ENCODE results near the gene CSF2RB.

CSF2RB gene

GRCh38 chr22:36922711-36923110 lies 9.3 kb downstream of the CSF2RB start:
- no peak for DNase-seq

DNA sequence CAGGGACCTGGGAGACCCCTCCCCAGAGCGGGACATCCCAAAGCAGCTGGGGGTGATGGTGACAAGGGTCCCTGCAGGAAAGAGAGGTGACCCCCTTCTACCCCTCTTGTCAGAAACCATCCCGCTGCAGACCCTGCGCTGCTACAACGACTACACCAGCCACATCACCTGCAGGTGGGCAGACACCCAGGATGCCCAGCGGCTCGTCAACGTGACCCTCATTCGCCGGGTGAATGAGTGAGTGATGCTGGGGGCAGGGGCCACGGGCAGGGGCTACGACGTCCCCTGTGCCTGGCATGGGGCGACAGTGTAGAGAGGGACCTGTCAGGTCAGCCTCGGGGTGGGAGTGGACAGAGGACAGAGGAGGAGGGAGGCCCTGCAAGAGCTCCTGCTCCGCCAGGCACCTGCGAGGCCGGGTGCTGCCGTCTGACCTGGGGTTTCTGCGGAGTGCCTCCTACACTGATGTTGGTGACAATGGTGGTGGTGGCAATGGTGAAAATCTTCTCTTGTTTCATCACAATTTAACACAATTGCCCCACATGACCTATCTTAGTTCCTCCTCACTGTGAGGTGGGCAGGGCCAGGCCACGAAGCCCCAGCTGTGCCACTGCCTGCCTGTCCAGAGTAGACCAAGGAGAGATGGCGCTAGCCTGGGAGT lies 9.8 kb downstream of the CSF2RB start:
- no peak for DNase-seq

GRCh38 chr22:36924151-36924698 lies 10.8 kb downstream of the CSF2RB start:
- DNase-seq = no peak

- no peak for DNase-seq
These were observed 12.2 kb downstream of the CSF2RB start for GRCh38 chr22:36925388-36926290.

DNA sequence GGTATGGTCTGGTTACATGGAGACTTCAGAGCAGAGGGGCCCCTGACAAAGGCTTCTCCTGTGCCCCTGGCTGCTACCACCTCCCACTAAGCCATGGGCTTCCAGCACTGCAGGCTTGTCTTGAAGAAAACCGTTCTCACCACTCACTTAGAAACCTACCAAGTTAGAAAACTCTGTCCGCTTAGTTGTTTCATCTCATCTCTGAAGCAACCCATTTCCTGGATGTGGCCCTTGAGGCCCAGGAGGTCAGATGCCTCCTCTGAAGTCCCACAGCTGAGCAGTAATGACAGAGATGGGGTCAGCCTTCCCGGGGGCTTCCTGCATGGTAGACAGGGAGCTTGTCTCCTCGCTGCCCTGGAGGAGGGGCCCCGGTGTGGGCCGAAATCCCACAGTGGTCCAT lies 12.9 kb downstream of the CSF2RB start:
- no peak for DNase-seq

GRCh38 chr22:36926721-36927435 lies 13.4 kb downstream of the CSF2RB start:
- no peak for DNase-seq

GRCh38 chr22:36927671-36928070 lies 14.2 kb downstream of the CSF2RB start:
- DNase-seq = no peak

DNA sequence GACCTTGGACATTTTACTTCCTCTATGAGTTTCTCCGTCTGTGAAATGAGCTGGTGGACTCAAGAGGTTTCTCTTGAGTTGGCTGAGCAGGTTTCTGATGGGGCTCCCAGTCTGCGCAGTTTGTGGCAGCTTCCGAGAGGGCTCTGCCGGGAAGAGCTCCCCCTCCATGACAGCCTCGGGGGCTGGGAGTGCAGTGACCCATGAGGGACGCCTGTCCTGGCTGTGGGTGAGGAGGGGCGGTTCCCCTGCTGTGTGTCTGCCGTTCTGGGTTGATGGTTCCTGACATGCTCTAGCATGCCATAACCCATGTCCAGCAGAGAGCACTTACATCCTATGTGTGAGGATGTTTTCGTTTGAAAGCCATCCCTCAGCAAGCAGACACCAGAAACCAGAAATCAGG lies 14.8 kb downstream of the CSF2RB start:
- no peak for DNase-seq

DNA sequence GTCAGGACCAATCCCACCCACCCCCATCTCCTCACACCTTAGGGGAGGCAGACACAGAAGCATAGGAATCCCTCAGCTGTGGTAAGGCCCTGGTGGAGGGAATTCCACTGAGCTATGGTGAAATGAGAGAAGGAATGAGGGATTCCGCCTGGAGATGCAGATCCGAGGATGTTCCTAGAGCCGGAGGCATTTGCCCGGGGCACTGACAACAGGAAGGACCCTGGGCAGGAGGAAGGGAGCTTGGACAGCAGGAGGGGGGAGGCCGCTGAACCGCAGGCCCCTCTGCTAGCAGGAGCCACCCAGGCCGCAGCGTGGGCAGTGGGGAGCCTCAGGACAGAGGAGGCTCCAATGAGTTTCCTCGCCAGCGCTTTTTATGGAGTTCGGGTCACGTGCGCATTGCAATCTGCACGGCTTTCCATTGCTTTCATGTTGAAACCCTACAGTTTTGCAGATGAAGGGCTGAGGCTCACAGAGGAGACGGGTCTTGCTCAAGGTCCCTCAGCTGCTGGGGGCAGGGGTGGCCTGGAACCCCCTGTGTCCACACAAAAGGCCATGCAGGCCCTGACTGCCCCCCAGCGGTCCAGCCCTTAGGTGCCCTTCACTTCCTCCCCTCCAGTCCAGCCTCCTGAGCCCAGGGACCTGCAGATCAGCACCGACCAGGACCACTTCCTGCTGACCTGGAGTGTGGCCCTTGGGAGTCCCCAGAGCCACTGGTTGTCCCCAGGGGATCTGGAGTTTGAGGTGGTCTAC lies 15.5 kb downstream of the CSF2RB start:
- no peak for DNase-seq

DNA sequence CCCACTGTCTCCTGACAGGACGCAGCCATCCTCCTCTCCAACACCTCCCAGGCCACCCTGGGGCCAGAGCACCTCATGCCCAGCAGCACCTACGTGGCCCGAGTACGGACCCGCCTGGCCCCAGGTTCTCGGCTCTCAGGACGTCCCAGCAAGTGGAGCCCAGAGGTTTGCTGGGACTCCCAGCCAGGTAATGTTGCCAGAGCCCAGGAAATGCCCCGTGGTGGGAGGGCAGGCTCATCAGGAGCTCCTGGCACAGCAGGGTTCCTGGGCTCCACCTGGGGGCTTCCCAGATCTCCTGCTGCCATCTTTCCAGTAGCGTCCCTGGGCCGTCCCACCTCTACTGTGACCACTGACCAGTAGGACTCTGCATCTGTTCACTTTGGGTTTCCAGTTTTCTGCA lies 16.2 kb downstream of the CSF2RB start:
- DNase-seq = no peak

- no peak for DNase-seq
These were observed 16.9 kb downstream of the CSF2RB start for GRCh38 chr22:36930041-36930935.

DNA sequence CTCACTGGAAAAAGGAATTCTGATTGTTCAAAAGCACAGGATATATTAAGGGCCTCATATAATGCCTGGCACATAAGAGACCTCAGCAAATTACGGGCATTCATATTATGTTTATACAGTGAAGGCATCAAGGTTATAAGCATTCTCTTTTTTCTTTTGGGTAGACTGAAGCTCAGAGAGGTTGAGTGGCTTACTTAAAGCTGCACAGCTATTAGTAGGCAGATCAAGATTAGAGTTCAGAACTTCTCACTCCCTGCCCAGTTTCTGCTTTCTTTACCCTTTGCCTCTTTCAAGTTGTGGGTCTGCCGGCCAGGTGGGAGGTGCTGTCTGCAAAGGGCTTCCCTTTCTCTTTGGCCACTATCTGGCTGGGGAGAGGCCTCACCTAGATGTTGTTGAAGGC lies 18.0 kb downstream of the CSF2RB start:
- no peak for DNase-seq

DNA sequence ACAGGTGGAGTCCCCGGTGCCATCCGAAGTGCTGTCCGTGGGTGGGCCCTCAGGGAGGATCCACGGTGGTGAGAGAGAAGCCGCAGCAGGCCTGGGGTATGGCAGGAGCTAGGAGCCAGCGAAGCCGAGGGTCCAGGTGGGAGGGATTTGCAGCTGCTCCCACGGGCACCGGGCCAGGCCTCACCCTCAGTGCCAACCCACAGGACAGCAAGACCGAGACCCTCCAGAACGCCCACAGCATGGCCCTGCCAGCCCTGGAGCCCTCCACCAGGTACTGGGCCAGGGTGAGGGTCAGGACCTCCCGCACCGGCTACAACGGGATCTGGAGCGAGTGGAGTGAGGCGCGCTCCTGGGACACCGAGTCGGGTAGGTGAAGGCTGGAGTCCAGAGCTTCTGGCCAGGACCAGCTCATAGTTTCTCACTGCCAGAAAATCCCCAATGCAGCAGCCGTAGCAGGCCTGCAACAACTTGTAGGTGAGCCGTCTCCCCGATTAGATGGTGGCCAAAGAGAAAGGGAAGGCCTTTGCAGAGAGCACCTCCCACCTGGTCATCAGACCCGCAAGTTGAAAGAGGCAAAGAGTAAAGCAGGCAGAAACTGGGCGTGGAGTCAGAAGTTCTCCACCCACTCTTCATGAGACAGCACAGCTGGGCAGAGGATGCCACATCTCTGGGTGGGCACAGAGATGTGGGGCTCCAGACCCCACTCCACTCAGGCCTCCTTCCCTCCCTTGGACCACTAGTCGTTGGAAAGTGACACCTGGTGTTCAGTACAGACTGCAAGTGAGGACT lies 20.4 kb downstream of the CSF2RB start:
- no peak for DNase-seq

- DNase-seq = no peak
These were observed 21.2 kb downstream of the CSF2RB start for GRCh38 chr22:36934418-36935312.

GRCh38 chr22:36935313-36935610 lies 21.8 kb downstream of the CSF2RB start:
- DNase-seq = no peak

DNA sequence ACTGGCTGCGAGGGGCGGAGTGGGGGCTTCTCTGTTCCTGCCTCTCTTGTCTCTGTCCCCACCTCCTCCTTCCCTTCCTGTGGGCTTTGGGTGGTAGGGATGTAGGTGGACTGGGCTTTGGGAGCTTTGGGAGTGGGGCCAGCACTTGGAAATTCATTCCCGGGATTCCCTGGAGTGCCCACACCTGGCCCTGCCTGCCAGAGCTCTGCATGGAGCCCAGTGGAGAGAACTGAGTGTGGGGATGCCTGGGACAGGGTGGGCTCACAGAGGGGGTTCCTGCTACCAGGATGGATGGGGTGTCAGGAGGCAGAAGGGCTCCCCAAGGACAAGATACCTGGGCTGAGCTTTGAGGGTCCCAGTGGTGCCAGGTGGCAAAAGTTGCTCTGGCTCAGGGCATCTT lies 22.3 kb downstream of the CSF2RB start:
- no peak for DNase-seq

DNA sequence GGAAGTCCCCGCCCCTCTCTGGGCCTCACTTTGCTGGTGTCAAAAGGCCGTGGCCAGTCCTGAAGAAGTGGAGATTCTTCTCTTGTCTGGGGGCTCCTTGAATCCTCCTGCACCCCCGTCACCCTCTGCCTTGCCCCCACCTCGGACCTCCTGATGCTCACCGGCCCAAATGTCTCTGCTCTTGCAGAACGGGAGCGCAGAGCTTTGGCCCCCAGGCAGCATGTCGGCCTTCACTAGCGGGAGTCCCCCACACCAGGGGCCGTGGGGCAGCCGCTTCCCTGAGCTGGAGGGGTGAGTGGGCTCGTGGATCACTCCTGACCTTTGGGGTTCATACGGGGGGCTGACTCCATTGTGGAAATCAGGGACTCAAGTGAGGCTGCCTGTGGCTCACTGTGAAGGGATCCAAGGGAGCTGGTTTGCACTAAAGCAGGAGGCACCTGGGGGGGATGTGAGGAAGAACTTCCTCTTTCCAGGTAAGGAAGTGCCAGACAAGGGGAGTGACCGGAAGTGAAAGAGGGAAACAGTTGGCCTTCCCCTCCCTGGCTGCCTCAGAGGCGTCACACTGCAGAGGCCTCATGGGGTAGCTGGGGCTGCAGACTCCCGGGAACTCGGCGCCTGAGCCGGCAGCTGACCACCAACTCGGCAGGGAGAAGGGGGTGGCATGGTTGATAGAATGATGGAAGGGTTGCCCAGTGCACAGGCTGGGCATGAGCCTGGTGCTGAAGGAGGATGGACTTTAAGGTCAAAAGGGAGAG lies 23.1 kb downstream of the CSF2RB start:
- DNase-seq = no peak

DNA sequence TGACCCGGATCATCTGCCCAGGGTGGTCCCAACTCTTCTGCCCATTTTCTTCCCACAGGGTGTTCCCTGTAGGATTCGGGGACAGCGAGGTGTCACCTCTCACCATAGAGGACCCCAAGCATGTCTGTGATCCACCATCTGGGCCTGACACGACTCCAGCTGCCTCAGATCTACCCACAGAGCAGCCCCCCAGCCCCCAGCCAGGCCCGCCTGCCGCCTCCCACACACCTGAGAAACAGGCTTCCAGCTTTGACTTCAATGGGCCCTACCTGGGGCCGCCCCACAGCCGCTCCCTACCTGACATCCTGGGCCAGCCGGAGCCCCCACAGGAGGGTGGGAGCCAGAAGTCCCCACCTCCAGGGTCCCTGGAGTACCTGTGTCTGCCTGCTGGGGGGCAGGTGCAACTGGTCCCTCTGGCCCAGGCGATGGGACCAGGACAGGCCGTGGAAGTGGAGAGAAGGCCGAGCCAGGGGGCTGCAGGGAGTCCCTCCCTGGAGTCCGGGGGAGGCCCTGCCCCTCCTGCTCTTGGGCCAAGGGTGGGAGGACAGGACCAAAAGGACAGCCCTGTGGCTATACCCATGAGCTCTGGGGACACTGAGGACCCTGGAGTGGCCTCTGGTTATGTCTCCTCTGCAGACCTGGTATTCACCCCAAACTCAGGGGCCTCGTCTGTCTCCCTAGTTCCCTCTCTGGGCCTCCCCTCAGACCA lies 24.0 kb downstream of the CSF2RB start:
- no peak for DNase-seq
